Measurements from ENCODE around the gene SDS.

The SDS gene

GRCh38 chr12:113425960-113426453 lies 22.3 kb upstream of the SDS start:
- DNase-seq (ENCODE audit: low spot score): no peak

GRCh38 chr12:113424915-113425823 lies 21.5 kb upstream of the SDS start:
- DNase-seq (ENCODE audit: low spot score): peak; percentile 56

GRCh38 chr12:113424456-113424855 lies 20.8 kb upstream of the SDS start:
- no peak for DNase-seq (ENCODE audit: low spot score)

GRCh38 chr12:113422886-113423669 lies 19.4 kb upstream of the SDS start:
- DNase-seq (ENCODE audit: low spot score): peak; percentile 26

DNA sequence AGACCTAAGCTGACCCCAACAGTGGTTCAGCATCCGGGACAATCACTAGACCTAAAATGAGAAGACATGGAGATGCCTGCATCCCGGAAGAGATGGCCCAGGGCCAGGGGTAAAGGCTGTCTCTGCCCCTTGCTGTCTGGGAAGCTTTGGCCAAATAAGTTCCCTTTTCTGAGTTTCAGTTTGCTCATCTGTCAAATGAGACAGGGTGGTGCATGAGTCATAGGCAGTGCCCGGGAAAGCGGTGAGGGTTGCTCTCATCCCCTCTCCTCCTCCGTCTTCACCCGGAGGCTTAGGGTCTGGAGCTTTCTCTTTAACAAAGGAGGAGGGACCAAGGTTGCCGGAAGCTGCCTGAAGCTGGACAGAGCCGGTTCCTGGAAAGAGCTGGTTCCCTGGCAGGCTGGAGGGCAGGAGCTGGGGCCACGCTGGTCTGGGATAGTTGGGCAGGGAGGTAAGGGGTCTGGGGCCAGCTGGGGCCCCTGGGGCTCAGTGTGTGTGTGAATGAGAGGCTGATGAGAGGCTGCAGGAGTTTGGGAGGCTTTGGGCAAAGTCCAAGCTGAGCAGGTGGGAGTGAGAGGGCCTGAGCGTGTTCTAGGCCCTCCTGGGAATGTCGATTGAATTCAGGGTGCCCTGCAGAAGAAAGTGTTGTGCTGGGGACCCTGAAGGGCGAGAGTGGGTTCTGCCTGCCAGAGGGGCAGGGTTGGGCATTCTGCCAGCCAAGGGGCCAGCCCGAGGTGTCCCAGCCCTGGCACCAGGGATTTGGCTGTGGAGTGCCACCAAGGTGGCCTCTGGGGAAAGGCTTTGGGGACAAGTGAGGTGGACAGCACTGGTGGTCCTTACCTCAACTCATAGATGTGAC lies 18.6 kb upstream of the SDS start, which contains the start of gene SDSL:
SDSL (plus strand) TSS at position 351 of the 856 bp plus-strand sequence. CDS start 5,603 bp downstream, outside the sequence.
- DNase-seq (ENCODE audit: low spot score): peak; percentile 97

DNA sequence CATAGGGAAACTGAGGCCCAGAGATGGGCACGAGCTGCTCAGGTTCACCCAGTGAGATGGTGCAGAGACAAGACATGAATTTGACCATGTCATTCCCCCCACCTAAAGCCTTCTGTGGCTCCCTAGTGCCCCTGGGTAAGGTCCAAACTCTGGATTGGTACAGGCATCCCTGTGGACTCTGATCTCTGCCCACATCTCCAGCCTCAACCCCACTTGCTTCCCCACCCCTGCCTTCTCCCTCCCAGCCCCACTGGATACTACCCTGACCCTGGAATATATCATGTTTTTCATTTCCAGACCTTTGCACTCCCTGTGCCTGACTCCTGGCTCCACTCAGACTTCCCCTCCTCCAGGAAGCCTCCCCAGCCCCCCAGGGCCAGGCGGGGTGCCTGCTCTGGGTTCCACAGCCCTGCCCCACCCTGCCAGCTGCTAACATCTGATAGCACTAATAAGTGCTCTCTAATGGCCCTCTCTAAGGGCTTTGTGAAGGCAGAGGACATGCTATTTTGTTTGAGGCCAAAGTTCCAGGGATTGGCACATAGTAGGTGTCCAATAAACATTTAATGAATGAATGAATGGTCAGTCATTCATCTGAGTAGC lies 17.4 kb upstream of the SDS start:
- no peak for DNase-seq (ENCODE audit: low spot score)

DNA sequence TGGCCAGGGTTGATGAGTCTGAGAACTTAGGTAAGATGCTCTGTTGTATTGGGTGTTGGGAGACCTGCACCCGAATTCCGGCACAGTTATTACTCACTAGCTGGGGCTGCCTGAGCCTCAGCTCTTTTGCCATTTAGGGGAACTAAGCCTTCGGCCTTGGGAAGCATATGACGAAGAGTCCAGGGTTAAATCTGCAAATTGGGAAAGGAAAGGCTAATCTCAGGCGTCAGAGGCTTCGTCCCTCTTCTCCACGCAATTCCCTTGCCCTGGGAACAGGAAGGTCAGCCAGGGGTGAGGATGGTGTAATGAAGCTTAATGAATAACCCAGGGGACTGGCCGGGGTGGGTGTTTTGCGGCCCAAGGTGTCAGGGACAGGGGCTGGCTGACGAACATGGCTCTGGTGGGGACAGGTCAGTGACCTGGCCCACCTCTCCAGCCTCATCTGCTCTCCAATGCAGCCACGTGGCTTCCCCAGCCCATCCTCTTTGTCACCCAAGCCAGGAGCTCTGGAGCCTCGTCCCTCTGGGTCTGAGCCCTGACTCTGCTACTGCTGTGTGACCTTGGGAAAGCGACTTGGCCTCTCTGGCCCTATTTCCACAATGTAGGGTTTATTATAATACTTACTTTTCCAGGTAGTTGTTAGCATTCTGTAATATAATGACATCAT lies 14.7 kb upstream of the SDS start:
- DNase-seq (ENCODE audit: low spot score): peak; percentile 57

DNA sequence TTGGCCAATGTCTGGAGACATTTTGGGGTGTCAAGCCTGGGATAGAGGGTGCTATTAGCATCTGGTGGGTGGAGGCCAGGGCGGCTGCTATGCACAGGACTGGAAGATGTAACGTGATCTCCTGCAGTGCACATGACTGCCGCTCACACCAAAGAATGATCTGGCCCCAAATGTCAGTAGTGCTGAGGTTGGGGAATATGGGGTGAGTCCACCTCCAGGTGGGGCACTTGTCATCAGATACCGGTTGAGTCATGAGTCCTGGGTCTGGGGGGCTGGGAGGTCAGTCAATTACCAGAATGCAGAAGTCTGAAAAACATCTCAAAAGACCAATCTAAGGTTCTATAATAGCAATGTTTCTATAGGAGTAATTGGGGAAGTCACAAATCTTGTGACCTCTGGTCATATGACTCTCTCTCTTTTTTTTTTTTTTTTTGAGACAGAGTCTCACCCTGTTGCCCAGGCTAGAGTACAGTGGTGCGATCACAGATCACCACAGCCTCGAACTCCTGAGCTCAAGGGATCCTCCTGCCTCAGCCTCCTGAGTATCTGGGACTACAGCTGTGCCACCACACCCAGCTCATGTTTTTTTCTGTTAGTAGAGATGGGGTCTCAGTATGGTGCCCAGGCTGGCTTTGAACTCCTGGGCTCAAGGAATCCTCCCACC lies 12.5 kb upstream of the SDS start:
- DNase-seq (ENCODE audit: low spot score): no peak

GRCh38 chr12:113414519-113415038 lies 10.9 kb upstream of the SDS start:
- DNase-seq (ENCODE audit: low spot score): no peak

- DNase-seq (ENCODE audit: low spot score): peak; percentile 44
Observed at GRCh38 chr12:113413488-113413939, 9.8 kb upstream of the SDS start.

GRCh38 chr12:113409462-113410124 lies 5.9 kb upstream of the SDS start:
- DNase-seq (ENCODE audit: low spot score): no peak

DNA sequence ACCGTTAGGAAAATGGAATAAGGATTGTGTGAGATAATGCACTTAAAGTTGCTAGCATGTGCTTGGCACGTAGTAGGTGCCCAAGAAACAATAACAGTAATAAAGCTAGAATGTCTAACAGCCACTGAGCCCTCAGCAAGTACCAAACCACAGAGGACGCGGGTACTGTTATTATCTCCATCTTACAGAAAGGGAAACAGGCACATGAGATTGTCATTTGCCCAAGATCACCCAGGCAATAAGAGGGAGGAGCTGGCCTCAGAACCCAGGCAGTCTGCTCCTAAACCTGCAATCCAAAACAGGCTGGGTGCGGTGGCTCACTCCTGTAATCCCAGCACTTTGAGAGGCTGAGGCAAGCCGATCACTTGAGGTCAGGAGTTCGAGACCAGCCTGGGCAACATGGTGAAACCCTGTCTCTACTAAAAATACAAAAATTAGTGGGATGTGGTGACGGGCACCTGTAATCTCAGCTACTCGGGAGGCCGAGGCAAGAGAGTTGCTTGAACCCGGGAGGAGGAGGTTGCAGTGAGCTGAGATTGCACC lies 5.1 kb upstream of the SDS start:
- no peak for DNase-seq (ENCODE audit: low spot score)

DNA sequence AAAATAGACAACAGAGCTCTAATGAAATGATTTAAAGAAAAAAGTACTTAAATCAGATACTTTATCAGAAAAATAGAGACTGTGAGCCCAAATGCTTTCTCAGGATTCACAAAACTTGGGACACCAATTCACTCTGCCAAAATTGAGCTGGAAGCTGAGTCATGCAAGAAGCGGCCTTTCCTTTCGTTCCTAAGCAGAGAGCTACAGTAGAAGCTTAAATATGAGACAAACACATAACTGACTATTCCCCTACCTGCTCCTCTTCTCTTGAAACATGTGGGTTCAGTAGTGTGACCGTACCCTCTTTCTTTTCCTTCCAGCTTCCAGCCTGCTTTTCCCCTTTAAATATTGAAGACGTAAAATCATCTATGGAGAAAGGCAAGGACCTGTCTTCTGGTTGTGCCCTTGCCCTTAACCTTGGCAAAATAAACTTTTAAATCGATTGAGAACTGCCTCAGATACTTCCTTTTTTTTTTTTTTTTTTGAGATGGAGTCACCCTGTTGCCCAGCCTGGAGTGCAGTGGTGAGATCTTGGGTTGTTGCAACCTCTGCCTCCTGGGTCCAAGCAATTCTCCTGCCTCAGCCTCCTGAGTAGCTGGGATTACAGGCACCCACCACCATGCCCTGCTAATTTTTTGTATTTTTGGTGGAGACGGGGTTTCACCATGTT lies 4.4 kb upstream of the SDS start:
- no peak for DNase-seq (ENCODE audit: low spot score)

GRCh38 chr12:113405694-113406093 lies 2.0 kb upstream of the SDS start:
- DNase-seq (ENCODE audit: low spot score): no peak

DNA sequence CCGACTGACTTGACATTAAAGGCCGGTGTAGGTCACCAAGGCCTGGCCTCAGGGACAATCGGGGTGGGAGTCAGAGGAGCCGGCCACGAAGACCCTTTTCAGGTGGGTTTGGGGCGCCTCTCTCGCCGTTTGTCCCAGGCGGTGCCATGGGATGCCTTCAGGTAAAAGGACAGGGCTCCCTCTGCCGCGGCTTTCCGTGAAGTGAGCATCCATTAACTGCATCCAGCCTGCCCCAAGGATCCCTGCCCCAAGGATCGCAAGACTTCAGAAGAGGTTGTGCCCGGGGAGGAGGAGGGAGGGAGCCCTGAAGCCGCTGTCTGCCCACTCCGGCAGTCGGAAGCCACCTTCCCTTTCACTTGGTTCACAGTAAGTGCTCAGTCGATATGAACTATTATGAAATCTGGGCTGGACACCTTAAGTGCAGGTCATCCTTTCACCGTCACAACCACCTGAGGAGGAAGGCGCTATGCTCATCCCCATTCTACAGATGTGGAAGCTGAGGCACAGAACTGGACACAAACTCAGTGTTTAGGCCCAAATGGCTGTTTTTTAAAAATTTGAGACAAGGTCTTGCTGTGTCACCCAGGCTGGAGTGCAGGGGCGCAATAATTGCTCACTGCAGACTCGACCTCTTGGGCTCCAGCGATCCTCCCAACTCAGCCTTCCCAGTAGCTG lies 964 bp downstream of the SDS start:
- no peak for DNase-seq (ENCODE audit: low spot score)

DNA sequence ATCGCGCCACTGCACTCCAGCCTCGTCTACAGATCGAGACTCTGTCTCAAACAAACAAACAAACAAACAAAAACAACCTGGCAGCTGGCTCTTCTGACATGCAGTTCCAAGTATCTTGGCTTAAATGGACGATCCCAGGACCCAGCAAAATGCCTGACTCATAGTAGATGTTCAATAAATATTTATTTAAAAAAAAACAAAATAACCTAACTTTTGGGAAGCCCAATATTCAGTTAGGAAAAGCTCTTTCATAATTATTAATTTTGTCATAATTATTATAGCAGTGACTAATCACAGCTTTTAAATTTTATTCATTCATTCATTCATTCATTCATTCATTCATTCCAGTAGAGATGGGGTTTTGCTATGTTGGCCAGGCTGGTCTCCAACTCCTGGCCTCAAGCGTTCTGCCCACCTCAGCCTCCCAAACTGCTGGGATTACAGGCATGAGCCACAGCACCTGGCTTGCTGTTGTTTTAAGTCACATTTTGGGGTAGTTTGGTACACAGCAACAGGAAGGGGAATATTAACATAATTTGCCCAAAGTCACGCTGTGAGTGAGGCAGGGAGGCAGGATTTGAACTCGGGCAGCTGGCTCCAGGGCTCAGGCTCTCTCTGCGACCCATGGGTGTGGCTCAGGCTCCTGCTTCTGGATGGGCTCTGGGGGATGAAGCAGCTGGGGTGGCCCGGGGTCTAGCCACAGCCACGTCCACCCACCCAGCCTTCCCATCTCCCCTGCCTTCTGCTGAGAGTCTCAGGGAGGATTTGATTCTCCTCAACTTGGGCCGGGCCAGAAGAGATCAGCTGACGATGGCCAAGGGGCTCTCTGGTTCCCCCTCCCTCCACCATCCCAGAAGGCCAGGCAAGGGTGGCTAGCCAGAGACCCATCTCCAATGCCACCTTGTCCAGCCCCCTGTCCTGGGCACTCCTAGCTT lies 2.4 kb downstream of the SDS start:
- no peak for DNase-seq (ENCODE audit: low spot score)

- DNase-seq (ENCODE audit: low spot score): no peak
Observed at GRCh38 chr12:113400362-113400761, 3.3 kb downstream of the SDS start.
